Measurements from ENCODE around the gene RAB30.
"Not testable (repeated sequence)": the region's sequence is repeated elsewhere in the genome, so short reads cannot be mapped to it uniquely, and the experiment has no call there.

Gene RAB30

GRCh38 chr11:83009999-83010398 lies 61.7 kb downstream of the RAB30 start:
- DNase-seq (ENCODE audit: low read depth), result no peak

GRCh38 chr11:83009136-83009535 lies 62.6 kb downstream of the RAB30 start:
- DNase-seq (ENCODE audit: low read depth), result not testable (repeated sequence)

GRCh38 chr11:83008581-83008923 lies 63.1 kb downstream of the RAB30 start:
- DNase-seq (ENCODE audit: low read depth), result no peak

GRCh38 chr11:83007909-83008580 lies 63.7 kb downstream of the RAB30 start:
- DNase-seq (ENCODE audit: low read depth), result no peak

GRCh38 chr11:83007477-83007876 lies 64.2 kb downstream of the RAB30 start:
- no peak for DNase-seq (ENCODE audit: low read depth)

GRCh38 chr11:83006877-83007330 lies 64.8 kb downstream of the RAB30 start:
- no peak for DNase-seq (ENCODE audit: low read depth)

GRCh38 chr11:83004746-83005556 lies 66.7 kb downstream of the RAB30 start:
- DNase-seq (ENCODE audit: low read depth), result no peak

- DNase-seq (ENCODE audit: low read depth), result no peak
These were observed 69.2 kb downstream of the RAB30 start for GRCh38 chr11:83002522-83002921.

GRCh38 chr11:83002053-83002452 lies 69.6 kb downstream of the RAB30 start:
- DNase-seq (ENCODE audit: low read depth), result no peak

- no peak for DNase-seq (ENCODE audit: low read depth)
These were observed 71.3 kb downstream of the RAB30 start for GRCh38 chr11:83000381-83000780.

GRCh38 chr11:82999232-82999631 lies 72.5 kb downstream of the RAB30 start:
- DNase-seq (ENCODE audit: low read depth), result no peak

- no peak for DNase-seq (ENCODE audit: low read depth)
These were observed 73.0 kb downstream of the RAB30 start for GRCh38 chr11:82998697-82999096.

GRCh38 chr11:82996966-82997606 lies 74.6 kb downstream of the RAB30 start:
- DNase-seq (ENCODE audit: low read depth), result no peak

GRCh38 chr11:82995754-82996398 lies 75.8 kb downstream of the RAB30 start:
- DNase-seq (ENCODE audit: low read depth), result no peak

- DNase-seq (ENCODE audit: low read depth), result no peak
These were observed 76.5 kb downstream of the RAB30 start for GRCh38 chr11:82995235-82995634.

- no peak for DNase-seq (ENCODE audit: low read depth)
These were observed 77.0 kb downstream of the RAB30 start for GRCh38 chr11:82994604-82995230.

GRCh38 chr11:82992223-82992622 lies 79.5 kb downstream of the RAB30 start:
- DNase-seq (ENCODE audit: low read depth), result no peak

- no peak for DNase-seq (ENCODE audit: low read depth)
These were observed 81.9 kb downstream of the RAB30 start for GRCh38 chr11:82989628-82990404.

GRCh38 chr11:82988936-82989627 lies 82.6 kb downstream of the RAB30 start:
- DNase-seq (ENCODE audit: low read depth), result no peak

GRCh38 chr11:82987997-82988396 lies 83.7 kb downstream of the RAB30 start:
- DNase-seq (ENCODE audit: low read depth), result no peak

- DNase-seq (ENCODE audit: low read depth), result no peak
These were observed 85.3 kb downstream of the RAB30 start for GRCh38 chr11:82986446-82986845.

All from stimulated activated CD8-positive, alpha-beta memory T cell treated with anti-CD3 and anti-CD28 coated beads, Interleukin-4, amount 100 ng/mL, for 24 hours (primary cell).